Measurements from ENCODE around the gene SLC25A38.
A peak's percentile ranks its signal among the peaks of the same experiment; 100 is the strongest.
"Not testable (repeated sequence)": the region's sequence is repeated elsewhere in the genome, so short reads cannot be mapped to it uniquely, and the experiment has no call there.

DNA sequence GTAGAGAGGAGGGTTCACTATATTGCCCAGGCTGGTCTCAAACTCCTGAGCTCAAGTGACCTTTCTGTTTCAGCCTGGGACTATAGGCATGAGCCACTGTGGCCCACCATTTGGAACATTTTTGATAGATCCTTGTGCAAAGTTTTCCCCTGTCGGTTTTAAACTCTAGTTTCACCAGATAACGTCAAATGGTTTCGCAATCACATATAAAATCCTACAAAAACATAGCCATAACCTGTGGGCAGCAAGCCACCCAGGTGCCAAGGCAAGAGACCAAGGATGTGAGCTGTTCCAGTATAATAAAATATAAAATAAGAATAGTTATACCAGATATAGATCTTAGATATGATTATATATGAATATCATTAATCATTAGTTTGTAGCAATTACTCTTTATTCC lies 33.8 kb downstream of the SLC25A38 start:
- TF ChIP-seq, protein P1, sequence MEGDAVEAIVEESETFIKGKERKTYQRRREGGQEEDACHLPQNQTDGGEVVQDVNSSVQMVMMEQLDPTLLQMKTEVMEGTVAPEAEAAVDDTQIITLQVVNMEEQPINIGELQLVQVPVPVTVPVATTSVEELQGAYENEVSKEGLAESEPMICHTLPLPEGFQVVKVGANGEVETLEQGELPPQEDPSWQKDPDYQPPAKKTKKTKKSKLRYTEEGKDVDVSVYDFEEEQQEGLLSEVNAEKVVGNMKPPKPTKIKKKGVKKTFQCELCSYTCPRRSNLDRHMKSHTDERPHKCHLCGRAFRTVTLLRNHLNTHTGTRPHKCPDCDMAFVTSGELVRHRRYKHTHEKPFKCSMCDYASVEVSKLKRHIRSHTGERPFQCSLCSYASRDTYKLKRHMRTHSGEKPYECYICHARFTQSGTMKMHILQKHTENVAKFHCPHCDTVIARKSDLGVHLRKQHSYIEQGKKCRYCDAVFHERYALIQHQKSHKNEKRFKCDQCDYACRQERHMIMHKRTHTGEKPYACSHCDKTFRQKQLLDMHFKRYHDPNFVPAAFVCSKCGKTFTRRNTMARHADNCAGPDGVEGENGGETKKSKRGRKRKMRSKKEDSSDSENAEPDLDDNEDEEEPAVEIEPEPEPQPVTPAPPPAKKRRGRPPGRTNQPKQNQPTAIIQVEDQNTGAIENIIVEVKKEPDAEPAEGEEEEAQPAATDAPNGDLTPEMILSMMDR (IDR thresholded peaks at IDR 0.05): not testable (repeated sequence)
- TF ChIP-seq SREBF2 (IDR thresholded peaks at IDR 0.05); POLR2A (IDR thresholded peaks at IDR 0.05; ENCODE audit: low read length): not testable (repeated sequence)
- TF ChIP-seq CEBPB (IDR thresholded peaks at IDR 0.05): peak in 1 of 2 experiments; percentile 18; a peak in 1 of 4 replicates
